GM19351 (cell line): ENCODE results near the gene CDC123.
"Not testable (repeated sequence)": the region's sequence is repeated elsewhere in the genome, so short reads cannot be mapped to it uniquely, and the experiment has no call there.

Source experiments
- ATAC-seq: cut with Tn5 transposase; IDR thresholded peaks from one replicate; pipeline ENCODE4 v1.9.1; 2021; ENCODE audit warnings: mild to moderate bottlenecking, moderate library complexity; ENCODE audit not compliant: unreplicated experiment

Gene CDC123

GRCh38 chr10:12189426-12189825, 6.6 kb upstream of the CDC123 start:
- no peak for ATAC-seq

DNA sequence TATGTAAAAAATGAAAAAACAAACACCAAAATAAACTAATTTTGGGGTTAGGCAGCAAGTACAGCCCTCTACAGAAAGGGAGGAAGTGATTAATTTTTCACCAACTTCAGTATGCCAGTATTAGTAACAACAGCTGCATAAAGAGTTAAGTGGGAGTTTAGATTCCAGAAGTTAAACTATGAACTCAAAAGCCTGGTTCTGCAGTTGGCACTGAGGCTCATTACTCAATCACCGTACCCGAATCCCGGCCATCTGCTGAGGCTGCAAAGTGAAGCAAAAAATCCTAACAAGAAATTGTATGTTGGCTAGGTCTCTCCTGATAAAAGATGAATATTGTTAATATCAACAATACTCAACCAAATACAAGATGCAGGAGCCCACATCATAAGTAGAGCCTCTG, 4.3 kb upstream of the CDC123 start:
- no peak for ATAC-seq

DNA sequence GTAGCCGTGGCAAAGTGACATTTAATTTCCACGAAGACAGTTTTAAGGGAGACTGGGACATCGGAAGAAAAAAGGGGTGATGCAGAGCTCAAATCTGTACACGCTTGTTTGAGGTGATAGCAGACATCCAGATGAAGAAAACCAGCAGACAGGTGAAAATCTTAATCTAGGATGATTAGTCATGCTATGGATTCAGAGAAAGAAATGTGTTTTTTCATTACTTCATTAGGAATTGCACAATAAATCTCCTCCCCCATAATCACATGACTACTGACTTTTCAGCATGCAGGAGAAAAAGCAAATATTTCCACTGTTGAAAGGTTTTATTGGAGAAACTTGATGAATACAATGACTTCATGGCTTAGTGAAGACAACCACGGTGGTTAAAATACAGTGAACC, 2.8 kb upstream of the CDC123 start:
- ATAC-seq, result no peak

DNA sequence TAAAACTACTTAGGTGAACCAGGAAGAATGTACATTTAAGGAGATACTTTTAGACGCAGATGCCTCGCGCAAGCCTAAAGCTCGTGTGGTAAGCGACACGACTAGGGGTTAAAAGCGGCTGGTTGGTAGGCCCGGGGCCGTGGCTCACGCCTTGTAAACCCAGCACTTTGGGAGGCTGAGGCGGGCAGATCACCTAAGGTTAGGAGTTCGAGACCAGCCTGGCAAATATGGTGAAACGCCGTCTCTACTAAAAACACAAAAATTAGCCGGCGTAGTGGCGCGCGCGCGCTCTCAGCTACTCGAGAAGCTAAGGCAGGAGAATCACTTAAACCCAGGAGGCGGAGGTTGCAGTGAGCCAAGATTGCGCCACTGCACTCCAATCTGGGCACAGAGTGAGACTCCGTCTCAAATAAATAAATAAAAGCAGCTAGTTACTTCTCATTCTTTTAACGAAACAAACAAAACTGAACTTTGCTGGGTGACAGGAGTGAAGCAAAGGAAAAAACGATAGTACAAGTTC, 1.2 kb upstream of the CDC123 start:
- ATAC-seq, result no peak

DNA sequence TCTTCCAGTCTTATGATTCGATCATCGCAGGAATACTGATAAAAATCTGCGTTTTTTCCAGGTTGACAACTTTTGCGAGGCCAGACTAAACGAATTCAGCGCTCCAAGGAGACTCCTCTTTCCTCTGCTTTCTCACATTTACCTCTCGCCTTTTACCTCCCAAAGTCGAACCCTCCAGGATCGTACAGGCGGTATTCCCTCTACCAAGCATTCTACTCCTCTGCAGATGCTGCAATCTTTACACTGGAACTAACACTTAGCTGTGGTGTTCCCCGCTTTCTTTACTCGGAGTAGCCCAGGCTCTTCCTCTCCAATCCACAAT, 746 bp upstream of the CDC123 start:
- peak; percentile 4 for ATAC-seq

DNA sequence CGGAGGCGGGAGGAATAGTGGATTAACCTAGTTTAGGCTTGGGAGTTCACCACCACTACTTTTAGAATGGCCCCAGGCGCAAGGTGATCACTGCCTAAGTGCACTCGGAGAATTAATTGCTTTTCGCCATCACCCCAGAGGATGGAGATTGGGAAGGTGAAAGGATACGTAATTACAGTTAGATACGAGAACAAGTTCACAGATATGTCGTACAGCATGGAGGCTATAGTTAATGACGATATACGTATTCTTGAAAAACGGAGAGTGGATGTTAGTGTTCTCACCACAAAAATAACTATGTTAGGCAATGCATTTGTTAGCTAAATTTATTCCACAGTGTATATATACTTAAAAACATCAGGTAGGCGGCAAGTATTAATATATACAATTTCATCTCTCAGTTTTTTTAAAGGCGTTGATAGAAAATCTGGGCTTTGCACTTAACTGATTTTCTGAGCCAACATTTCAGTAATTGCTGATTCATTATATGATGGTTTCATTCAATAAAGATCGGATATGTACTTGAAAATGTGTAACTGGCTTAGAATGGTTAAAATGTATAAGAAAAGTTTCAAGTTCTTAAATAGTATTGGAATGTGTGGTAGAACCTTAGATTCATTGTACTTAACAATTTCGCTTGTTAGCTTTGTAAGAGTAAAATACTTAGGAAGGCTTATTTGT, 683 bp downstream of the CDC123 start:
- ATAC-seq, result no peak

DNA sequence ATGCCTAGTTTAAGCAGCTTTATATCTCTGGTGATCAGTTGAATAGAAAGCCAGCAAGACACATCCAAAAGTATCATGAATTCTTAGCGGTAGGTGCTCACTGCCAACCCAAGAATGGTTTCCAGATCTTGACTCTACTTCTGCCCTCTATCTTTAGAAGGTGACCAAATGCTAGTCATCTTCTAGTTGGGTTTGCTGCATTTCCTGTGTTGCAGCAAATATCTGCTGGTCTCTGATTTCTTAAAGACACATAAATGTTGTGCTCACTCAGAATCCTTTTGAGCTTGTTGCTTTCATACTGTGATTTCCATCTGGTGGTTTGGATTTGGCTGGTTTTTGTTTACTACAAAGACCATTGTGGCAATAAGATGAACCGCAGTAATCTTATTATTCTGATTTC, 2.2 kb downstream of the CDC123 start:
- ATAC-seq, result no peak

DNA sequence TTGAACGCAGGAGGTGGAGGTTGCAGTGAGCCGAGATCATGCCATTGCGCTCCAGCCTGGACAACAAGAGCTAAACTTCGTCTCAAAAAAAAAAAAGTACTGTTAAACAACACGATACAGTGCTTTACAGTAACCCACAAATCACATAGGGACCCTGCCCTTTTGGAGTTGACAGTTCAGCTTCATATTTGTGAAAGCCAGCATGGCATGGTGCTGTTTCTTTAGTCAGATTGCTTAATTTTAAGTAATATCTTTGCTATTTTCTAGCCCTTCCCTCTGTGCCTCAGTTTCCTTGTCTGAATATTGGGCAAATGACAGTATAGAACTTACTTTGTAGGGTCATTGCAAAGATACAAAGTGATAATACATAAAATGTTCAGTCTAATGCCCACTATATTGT, 4.9 kb downstream of the CDC123 start:
- no peak for ATAC-seq

- no peak for ATAC-seq
Measured at GRCh38 chr10:12201543-12201942, 5.6 kb downstream of the CDC123 start.

GRCh38 chr10:12202226-12202625, 6.2 kb downstream of the CDC123 start:
- no peak for ATAC-seq

DNA sequence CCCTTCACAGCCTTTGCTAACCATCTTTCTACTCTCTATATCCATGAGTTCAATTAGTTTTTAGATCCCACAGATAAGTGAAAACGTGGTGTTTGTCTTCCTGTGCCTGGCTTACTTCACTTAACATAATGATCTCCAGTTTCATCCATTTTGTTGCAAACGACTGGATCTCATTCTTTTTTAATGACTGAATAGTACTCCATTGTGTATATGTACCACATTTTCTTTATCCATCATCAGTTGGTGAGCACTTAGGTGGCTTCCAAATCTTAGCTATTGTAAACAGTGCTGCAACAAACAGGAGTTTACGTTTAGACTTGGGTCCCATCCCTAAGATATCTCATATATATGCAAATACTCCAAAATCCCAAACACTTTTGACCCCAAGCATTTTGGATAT, 9.1 kb downstream of the CDC123 start:
- no peak for ATAC-seq

DNA sequence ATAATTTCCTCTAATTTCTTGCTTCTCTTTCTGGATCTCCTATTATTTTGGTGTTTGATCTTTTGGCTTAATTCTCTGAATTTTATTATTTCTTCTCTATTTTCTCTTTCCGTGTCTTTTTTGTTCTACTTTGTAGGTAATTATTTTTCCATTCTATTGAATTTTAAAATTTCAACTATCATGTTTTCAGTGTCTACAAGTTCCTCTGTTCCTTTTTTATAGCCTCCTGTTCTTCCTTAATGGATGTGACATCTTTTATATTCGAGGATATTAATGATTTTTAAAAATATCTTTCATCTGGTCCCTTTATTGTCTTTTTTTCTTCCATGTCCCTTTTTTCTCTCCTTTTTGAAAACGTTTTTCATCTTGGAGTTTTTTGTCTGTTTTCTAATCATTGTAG, 11.1 kb downstream of the CDC123 start:
- no peak for ATAC-seq

DNA sequence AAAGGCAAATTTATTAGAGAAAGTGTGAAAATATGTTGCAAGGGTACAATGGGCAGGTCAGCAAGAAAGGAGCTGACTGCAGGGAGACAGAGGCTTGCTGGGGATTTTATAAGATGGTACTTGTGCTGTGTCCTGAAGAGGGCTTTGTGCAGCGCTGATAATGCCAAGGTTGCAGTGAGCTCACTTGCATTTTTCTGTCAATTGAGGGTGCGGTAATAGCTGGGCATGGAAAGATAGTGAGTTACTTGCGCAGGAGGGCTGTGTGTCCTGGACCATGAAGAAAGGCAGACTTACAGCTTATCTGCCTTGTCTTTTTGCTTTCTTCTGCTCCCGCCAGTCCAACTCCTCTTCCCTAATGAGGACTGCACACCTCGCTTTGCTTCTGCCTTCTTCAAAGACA, 12.5 kb downstream of the CDC123 start:
- ATAC-seq, result no peak

DNA sequence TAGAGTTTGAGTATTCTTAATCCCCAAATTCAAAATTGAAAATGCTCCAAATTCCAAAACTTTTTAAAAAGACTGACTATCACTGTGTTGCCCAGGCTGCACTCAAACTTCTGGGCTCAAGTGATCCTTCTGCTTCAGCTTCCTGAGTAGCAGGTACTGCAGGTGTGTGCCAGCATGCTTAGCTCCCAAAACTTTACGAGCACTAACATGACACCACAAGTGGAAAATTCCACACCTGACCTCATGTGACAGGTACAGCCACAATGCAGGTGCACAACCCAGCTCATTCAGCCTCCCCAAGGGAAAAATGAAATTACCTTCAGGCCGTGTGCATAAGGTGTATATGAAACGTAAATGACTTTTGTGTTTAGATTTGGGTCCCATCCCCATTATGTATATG, 16.5 kb downstream of the CDC123 start:
- no peak for ATAC-seq

DNA sequence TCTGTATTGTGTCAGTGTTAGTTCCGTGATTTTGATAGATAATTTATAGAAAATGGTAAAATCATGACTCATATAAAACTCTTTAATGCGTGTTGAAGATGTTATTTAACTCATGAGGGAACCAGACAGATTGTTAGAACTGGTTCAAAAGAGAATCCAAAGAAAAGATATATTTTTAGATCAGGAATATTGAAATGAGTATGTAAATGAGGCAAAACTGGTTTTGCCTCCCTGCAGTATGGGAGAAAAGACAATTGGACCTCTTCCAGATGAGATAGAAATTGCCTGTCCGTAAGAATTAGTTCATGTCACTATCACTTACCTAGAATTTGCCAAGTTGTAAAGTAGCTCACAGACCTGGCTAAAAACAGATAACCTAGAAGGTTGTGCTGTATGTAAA, 17.6 kb downstream of the CDC123 start:
- ATAC-seq, result no peak

GRCh38 chr10:12214093-12214492, 18.1 kb downstream of the CDC123 start:
- ATAC-seq, result no peak

- ATAC-seq, result no peak
Measured at GRCh38 chr10:12214763-12215218, 18.8 kb downstream of the CDC123 start.

DNA sequence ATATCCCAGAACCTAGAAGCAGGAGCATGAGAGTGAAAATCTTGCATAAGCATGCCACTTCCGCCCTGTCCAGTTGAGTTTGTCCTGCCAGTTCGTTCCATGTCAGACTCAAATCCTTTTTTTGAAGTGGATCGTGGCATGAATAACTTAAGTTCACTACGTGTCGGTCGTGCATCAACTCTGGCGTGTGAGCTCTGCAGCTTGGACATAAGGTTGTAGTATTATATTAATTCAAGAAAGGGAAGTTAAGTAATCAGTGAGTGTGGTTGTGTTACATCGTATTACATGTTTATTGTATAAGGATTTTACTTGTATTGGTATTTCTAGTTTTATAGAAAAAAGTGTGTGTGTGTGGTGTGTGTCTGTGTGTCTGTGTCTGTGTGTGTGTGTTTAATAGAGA, 23.0 kb downstream of the CDC123 start:
- ATAC-seq, result no peak

DNA sequence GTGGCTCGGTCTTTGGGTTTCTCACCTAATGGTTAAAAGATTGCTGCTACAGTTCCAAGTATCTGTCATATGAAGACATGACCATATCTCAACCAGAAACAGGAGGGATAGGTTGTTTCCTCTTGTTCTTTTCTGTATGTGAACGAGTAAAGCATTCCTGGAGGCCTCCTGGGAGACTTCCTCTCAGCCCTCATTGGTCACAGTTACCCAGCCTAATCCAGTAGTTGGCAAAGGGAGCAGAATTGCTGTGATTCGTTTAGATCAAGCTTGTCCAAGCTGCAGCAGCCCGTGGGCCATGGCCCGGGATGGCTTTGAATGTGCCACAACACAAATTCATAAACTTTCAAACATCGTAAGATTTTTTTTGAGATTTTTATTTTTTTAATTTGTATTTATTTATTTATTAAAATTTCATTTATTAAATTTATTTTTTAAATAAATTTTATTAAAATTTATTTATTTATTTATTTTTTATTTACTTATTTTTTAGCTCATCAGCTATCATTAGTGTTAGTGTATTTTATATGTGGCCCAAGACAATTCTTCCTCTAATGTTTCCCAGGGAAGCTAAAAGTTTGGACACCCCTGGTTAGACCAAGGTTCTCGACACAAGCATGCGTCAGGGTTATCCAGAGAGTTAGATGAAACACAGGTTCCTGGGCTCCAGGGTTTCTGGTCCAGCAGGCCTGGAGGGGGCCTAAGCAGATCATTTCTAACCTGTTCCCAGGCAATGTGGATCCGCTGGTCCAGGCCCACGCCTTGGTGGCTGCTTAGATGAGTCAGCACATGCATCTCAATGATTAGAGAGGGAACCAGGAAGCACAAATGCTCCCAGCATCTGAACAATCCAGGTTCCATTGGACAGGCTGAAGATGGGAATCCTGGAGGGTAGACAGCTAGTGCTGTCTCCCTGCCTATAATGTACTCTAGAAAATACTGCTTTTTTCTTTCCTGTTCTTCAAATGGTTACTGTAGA, 25.6 kb downstream of the CDC123 start:
- ATAC-seq, result no peak

DNA sequence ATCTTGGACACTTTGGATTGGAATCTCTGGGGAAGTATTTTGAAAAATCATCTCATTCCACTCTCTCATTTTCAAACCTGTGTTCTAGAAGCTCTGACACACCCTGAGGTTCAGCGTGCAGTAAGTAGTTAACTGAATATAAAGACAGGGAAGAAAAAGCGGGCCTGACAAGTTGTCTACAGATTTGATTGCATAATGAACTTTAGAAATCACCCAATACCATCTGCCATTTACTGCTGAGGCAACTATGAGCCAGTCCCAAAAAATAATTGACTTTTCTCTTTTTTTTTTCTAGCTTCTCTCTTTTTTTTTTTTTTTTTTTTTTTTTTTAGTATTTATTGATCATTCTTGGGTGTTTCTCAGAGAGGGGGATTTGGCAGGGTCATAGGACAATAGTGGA, 29.5 kb downstream of the CDC123 start:
- no peak for ATAC-seq

GRCh38 chr10:12226438-12226837, 30.4 kb downstream of the CDC123 start:
- not testable (repeated sequence) for ATAC-seq

- ATAC-seq, result no peak
Measured at GRCh38 chr10:12228851-12229250, 32.9 kb downstream of the CDC123 start.
